Measurements from ENCODE around the gene GKN1. TPM values are rescaled to one million over a fixed set of nuclear protein-coding genes. Genes with fewer than 3 reads are reported as not detected.

The GKN1 gene
- total RNA-seq, 1 donor from 2014 or later, result not detected

DNA sequence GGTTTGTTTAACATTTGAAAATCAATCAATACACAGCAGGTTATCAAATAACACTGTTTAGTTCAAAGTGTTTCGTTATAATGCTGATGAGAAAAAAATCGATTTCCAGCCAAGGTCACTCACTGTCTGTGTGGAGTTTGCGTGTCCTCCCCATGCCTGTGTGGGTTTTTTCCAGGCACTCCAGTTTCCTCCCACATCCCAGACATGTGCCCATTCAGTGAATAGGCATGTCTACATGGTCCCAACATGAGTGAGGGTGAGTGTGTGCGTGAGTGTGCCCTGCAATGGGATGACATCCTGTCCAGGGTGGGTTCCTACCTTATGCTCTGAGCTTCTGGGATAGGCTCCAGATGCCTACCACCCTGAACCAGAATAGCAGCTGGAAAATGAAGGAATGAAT is 13.1 kb upstream of the GKN1 start:
- no peak for DNase-seq (ENCODE audit: low spot score)

DNA sequence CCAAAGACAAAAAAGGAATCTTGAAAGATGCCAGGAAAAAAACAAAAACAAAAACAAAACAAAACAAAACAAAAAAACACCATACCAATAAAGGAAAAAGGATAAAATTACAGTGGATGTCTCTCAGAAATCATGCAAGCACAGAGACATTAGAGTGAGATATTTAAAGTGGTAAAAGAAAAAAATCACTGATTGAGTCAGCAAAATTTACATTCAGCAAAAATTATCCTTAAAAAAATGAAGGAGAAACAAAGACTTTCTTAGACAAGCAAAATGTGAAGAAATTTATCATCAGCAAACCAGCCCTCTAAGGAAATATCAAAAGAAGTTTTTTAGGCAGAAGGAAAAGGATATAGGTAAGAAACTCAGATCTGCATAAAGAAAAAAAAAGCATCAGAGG is 10.2 kb upstream of the GKN1 start:
- DNase-seq (ENCODE audit: low spot score), result no peak

DNA sequence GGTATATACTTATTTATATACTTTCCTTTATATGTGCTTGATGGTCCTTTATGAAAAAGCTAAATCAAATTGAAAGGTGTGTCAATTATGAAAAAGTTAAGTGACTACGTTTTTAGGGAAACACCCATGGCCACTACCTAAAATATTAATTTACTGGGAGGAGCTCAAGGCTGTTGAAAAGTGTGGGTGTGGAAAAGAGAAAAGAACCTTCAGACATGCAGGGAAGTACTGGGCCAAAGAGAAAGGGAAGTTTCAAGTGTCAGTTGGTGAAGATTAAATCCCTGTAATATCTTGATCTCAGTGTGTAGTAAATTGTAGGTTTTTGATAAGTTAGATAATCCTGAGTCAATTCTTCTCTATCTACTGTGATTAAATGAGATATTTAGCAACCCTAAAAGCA is 6.2 kb upstream of the GKN1 start:
- DNase-seq (ENCODE audit: low spot score), result no peak

DNA sequence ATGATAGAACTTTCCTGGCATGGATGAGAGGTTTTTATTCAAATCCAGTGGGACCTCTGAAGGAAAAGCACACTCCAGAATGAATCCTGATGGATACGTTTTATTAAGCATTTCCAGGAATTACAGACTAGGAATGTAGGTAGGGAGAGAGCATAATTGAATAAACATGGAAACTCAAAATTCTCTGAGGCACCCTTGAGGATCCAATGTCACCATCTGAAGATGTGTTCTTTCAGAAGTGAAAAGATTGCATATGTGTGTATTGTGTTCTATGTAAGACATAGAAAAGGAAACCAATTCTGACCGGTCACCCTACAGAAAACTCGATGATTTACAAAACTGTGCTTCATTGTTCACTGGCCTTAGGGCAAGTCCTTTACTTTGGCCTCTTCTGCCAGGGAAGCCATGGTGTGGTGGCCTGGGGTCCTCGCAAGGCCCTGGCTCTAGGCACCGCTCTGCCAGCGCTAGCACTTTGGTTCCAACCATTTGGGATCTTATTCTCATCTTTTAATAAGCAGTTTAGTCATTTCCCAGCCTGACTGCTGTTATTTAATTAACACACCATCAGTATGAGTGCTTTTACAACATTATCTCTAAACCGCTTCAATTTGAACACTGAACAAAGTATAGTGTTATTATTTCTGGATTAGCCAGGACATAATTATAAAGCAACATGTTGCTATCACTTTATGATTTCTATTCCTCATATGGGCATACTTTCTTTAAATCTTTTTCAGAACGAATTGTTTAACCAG is 4.5 kb upstream of the GKN1 start:
- no peak for DNase-seq (ENCODE audit: low spot score)

DNA sequence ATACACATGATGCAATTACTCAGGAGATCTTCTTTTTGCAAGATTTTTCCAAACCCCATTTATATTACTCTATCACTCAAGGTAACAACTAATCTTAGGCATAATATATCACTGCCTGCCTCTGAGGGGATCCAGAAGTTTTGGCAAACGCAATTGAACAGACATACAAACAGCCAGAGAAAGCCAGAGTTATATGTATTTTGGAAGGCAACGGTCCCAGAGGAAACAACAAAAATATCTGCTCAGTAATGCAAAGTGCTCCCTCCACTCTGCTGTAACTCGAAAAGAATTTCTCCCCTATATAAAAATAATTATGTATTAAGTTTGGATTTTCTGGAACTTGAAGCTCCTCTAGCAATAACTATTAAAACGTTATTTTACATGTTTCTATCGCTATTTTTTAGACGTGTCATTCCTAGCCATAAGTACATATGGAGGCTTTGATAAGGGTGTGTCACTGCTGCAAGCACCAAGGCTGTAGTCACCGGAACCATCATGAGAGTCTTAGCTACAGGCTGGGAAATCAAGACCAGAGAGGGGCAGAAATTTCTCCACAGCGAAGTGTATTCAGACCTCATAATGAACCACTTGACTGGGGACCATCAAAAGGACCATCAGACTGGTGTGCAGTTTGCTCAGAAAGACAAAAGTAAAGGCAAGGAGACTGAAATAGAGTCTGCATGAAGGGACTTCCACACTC is 3.7 kb upstream of the GKN1 start:
- no peak for DNase-seq (ENCODE audit: low spot score)

DNA sequence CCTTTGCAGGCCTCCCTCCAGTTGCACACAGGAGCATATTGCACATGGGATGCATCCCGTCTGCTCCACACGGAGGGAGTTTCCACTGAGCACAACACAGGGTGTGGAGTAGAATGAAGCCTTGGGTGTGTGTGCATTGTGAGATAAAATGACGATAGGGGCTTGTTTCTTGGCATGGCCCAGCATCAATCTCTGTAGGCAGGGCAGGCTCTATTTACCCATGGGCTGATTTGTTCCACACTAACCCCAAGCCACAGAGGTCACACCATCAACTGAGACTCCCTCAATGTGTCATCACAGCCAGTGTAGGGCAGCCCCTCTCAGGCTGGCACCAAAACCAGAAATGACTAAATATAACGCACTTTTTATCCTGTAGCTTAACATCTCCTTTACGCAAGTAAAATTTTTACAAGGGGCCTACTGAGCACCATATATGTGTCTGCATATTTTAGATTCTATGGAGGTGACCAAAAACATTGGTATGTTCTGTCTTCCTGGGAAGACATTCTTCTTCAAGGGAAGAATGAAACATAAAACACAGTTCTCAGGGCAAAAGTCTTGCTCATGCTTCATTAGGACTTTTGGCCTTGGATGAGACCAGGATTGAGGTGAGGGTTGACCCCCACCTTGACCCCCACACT is 2.7 kb upstream of the GKN1 start:
- no peak for DNase-seq (ENCODE audit: low spot score)

DNA sequence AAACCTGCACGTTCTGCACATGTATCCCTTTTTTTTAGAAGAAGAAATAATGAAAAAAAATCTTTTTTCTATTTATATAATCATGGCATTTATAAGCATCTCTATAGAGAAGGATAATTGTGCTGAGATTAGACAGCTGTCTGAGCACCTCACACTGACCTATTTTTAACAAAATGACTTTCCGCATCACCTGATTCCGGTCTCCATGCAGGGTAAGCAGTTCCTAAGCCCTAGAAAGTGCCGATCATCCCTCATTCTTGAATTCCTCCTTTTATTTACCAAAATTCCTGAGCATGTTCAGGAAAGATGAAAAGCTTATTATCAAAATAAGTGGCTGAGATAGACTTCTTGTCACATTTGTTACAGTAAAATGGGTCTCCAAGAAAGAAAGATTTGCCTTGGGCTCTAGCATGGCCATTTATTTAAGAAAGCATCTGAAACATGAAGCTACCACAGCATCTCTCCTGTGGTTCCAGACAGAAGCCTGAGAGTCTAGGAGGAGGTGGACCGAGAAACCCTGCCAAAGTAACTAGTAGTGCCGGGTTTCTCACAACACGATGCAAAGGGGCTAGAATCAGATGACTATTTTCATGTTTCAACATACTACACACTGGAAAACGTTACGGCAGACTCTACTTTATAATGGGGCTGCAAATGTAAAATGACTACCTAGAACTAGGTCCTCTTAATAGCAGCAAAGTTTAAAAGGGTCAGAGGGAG is 670 bp downstream of the GKN1 start:
- DNase-seq (ENCODE audit: low spot score), result no peak

DNA sequence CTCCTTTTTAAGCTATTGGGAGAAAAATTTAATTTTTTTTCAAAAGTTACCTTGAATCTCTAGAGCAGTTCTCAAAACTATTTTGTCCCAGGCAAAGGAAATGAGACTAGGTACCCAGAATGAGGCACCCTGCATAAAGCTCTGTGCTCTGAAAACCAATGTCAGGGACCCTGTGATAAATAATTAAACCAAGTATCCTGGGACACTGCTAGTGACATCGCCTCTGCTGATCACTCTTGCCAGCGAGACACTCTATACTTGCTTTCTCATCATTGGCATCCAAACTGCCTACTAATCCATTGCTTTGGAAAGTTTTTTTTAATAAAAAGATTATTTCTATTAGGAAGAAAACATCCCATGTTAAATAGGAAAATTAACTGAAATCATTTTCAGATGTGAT is 1.4 kb downstream of the GKN1 start:
- no peak for DNase-seq (ENCODE audit: low spot score)

DNA sequence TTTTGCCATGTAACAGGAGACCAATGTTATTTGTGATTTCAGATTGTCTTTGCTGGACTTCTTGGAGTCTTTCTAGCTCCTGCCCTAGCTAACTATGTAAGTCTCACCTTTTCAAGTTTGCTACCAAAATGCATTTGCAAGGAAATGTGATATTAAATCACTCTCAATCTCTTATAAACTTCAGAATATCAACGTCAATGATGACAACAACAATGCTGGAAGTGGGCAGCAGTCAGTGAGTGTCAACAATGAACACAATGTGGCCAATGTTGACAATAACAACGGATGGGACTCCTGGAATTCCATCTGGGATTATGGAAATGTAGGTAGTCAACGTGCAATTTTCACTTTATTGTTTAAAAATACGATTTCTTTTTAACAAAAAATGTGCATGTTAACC is 3.0 kb downstream of the GKN1 start:
- no peak for DNase-seq (ENCODE audit: low spot score)

DNA sequence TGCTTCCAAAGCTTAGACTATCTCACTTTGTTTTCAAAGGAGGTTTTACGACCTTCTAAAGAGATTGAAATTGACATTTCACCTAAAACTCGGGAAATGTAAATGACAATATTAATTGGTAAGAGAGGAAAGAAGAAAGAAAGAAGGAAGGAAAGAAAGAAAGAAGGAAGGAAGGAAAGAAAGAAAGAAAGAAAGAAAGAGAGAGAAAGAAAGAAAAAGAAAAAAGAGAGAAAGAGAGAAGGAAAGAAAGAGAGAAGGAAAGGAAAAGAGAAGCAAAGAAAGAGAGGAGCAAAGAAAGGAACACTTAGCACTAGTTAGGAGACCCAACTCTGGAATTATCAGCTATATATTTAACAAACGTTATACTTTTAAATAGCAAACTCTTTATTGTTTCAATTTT is 3.7 kb downstream of the GKN1 start:
- no peak for DNase-seq (ENCODE audit: low spot score)

DNA sequence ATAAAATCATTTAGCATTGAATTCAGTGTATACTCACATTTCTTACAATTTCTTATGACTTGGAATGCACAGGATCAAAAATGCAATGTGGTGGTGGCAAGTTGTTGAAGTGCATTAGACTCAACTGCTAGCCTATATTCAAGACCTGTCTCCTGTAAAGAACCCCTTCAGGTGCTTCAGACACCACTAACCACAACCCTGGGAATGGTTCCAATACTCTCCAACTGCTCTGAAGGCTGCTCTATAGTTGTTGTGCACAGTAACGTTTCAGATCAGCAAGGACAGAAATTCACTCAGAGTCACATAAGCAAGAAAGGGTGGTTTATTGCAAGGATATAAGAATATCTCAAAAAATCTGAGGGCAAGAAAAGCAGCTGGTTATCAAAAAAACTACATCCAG is 6.5 kb downstream of the GKN1 start:
- DNase-seq (ENCODE audit: low spot score), result no peak

DNA sequence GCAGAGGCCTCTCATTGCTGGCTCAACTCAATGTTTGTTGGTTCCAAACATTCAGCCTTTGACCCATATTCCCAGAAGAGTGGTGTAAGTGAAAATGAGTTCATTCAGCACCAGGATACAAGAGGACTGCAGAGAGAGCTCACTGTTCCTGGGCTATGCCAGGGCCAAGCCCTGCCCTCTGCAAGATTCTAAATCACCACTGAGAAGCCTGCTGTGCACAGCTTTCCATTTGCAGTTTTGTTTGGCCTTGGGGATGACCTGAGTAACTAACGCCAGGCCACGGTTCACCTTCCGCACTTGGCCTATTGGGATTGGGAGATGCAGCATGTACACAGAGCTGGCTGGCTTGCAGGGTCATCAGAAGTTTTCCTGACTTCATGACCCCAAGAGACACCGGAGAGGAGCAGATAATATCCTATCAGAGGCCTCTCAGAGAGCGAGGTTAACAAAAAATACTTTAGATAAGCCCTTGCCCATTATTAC is 12.6 kb downstream of the GKN1 start:
- no peak for DNase-seq (ENCODE audit: low spot score)

DNA sequence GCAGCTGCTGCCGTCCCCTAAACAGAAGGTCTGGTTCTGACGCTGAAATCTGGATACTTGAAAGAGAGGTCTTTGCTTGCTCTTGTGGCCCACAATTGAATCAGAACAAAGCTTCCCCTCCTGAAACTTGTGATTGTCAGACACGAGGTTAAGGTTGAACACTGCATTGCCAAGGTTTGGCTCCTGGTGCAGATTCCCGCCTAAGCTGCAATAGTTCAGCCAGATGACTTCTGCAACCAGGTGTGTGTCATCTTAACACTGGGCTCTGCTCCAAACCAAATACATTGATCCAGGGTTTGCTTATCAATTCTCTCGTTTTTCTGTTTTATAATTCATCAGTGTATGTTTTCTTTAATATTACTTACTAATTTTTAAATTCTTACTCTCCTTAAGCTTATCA is 14.6 kb downstream of the GKN1 start:
- no peak for DNase-seq (ENCODE audit: low spot score)

DNA sequence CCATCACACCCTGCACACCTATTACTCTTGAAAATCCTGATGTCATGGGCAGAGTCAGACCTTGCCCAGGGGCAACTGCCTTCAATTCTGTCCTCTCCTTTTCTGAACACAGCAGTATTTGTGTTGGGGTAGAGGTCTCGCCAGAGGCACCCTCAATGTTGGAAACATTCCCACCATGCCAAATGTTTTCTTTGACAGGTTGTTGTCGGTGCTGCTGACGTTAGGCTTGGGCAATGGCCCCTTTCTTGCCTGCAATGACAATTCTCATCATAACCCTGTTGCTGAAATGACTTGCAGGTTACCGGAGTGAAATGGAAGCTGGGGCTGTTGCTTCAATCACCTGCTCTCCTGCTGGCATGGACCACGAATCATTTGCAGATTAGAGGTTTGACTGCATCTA is 17.9 kb downstream of the GKN1 start:
- no peak for DNase-seq (ENCODE audit: low spot score)

DNA sequence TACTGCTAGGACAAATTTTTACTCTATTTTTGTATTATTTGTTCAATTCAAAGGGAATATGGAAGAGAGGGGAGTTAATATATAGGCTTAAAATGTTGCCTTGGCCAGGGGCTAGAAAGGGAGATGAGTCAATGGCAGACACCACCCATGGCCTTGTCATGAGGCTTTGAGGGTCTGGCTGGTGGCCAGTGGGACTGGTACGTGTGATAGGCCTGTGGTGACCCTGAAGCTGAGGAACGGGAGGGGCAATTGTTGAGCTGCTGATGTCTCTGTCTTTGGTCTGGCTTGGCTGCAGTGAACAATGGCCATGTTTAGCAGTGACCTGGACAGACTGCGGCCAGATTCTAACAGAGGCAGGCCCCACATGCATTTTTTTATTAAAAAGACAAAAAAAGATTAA is 18.5 kb downstream of the GKN1 start:
- DNase-seq (ENCODE audit: low spot score), result no peak

DNA sequence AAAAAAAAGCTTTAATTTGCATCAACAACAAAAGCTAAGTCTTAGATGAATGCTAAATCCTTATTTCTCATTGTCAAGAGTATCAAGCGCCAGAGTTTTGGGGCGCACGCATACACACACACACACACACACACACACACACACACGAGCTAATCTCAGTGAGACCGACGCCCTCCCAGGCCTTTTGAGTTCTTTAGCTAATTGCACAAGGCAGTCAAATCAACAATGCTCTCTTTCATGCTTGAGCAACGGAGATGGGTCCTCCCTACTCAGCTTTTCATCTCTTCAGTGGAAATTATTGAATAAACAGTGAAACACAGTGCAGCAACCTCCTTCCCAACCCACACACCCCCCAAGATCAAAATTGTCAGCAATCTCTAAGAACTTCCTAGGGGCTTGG is 19.2 kb downstream of the GKN1 start:
- DNase-seq (ENCODE audit: low spot score), result no peak

DNA sequence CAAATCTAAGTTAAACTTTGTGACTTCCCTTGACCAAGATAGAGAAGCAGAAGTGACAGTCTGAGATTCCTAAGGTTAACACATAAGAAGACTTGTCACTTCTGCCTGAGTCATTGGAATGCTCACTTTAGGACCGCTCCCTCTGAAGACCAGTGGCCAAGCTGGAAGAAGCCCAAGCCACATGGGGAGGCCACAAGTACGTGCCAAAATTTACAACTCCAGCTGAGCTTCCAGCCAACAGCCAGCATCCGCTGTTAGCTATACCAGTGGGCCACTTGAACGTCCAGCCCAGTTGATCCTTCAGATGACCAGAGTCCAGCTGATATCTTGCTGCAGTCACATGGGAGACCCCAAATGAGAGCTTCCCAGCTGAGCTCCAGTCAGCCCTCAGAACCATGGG is 20.4 kb downstream of the GKN1 start:
- DNase-seq (ENCODE audit: low spot score), result no peak

DNA sequence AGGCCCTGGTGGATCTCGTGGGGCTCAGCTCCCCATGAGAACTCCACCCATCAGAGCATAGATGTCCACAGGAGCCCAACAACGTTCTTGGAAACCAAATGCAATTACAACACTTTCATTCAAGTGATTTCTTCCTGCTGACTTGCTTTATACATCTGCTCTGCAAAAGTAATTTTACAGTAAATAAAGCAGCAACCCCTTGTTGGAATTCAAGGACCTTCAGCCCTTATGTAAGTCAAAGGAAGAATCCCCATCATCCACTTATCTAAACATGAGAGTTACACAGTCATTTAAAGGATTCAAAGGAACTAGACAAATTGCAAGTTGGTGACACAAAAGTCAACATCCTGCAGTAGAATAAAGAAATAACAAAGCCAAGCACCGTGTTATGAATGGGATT is 21.5 kb downstream of the GKN1 start:
- DNase-seq (ENCODE audit: low spot score), result no peak

DNA sequence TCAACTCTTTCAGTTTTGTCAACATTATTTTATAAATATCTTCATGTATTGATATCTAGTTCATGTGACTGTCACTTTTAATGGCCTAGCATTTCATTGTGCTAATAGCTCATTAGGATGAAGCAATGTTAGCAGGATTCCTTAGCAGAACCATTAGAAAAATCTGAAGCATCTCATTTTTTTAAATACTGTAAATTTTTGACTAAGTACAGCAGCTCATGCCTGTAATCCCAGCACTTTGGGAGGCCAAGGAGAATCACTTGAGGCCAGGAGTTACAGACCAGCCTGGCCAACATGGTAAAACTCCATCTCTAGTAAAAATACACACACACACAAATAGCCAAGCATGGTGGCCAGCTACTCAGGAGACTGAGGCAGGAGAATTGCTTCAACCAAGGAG is 23.0 kb downstream of the GKN1 start:
- no peak for DNase-seq (ENCODE audit: low spot score)

DNA sequence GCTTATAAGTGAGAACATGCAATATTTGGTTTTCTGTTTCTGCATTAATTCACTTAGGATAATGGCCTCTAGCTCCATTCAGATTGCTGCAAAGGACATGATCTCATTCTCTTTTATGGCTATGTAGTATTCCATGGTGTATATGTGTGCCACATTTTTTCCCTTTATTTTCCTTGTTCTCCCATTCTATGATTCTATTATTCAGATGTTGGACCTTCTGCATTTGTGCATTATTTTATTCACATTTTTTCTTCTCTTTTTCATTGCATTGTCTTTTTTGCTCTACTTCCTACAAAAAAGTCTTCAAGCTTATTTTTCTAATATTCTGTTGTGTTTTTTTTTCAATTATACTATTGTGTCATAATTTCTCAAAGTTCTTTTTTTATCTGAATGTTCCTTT is 27.4 kb downstream of the GKN1 start:
- DNase-seq (ENCODE audit: low spot score), result no peak

DNA sequence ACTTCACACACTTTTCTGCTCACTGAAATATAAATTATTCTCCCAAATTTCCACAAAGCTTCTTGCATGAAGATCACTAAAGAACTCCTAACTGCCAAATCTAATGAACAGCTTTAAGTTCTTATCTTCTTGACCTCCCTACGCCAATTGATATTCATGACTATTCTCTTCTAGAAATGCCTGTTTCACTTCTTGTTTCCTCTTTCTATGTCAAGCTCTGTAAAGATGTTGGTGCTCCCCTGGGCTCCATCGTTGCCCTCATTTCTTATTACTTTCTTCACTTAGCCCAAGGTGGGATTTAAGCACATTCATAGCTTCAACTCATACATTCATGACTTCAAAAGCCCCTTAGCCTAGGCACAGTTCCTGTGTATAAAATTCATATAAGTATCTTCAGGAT is 29.3 kb downstream of the GKN1 start:
- no peak for DNase-seq (ENCODE audit: low spot score)

DNA sequence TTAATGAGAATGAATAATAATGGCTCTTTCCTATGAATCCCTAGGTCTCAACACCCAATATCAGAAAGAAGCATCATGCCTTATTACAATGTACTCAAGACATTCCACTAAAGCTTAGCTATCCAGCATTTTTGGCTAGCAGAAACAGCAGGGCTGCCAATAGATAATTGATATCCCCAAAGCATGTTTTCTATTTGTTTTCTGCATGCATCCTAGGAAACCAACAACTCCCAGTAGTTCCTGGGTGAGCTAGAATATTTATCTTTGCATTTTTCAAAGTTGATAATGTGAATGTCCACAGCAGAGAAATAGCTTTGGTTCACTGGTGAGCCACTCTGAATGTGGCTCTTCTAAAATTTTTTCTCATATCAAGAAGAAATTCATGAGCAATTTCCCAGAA is 32.7 kb downstream of the GKN1 start:
- DNase-seq (ENCODE audit: low spot score), result no peak

Data from ureter (tissue), 1 donor.